HL-60/S4 treated with retinoic acid at 250 ng/mL for 4 days and 3 days (cell line): ENCODE measurements around the gene PDCD2.
"Not testable (repeated sequence)": the region's sequence is repeated elsewhere in the genome, so short reads cannot be mapped to it uniquely, and the experiment has no call there.

Experiments used
- in situ Hi-C: fragments of 300-500 bp; cut with MboI; formaldehyde crosslinking; loops from 2 replicates; pipeline ENCODE4 v1.7.0; 2022; ENCODE audit warnings: low sequenced_read_pairs

Gene PDCD2

GRCh38 chr6:170584181-170584953 lies at the start of gene PDCD2:
TSS of gene PDCD2 (minus strand) at chr6:170584637. CDS start at chr6:170584581, 56 bp downstream.
- in situ Hi-C loops: no loop called here

DNA sequence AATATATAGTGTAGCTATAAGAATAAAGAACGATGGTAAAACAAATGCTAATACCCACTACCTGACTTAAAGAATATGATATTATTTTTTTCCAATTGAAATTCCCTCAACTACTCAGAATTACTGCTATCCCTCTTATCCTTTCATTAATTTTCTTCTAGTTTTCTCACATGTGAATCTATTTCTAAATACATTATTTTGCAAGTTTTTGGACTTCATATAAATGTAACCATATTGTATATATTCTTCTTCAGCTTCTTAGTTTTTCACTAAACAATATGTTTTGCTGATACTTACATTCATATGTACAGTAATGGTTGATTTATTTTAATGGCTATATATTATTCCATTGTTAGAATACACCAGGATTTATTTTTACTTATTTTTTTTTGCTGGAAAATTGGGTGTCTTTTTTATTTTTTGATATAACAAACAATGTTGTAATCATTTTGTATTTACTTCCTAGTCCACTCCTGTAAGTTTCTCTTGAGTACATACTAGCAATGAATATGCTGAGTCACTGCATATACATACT lies 31.6 kb upstream of the PDCD2 start:
- in situ Hi-C loops: not testable (repeated sequence)

GRCh38 chr6:170612256-170612804 lies 27.9 kb upstream of the PDCD2 start:
- in situ Hi-C loops: not testable (repeated sequence)

- in situ Hi-C loops: not testable (repeated sequence)
Measured at GRCh38 chr6:170609225-170609624, 24.8 kb upstream of the PDCD2 start.

- in situ Hi-C loops: no loop called here
Measured at GRCh38 chr6:170605574-170606259, 21.3 kb upstream of the PDCD2 start.

DNA sequence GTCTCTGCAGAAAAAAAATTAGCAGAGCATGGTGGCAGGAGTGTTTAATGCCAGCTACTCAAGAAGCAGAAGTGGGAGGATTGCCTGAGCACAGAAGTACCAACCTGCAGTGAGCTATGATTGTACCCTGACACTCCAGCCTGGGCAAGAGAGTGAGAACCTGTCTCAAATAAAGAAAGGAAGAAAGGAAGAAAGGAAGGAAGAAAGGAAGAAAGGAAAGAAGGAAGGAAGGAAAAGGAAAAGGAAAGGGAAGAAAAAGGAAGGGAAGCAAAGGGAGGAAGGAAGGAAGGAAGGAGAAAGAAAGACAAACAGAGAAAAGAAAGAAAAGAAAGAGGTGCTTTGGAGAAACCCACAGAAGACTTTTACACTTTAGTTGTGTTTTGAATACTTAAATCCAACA lies 12.8 kb upstream of the PDCD2 start:
- in situ Hi-C loops: no loop called here

DNA sequence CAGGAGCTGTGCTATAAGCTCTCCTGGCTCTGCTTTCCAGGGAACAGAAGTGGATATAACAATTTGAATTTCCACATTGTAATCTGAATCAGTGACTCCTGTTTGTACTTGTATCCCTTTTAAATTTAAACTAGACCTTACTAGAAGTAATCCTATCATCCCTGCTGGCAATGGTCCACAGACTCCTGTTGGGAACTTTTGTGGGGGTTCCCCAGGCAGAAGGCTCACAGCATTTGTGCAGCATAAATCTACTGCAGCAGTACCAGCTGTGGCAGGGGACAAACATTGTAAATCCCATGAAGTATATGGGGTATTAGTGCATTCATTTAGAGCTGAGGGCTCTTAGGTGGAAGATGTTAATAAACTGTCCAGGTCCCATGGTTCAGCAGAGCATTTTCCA lies 12.0 kb upstream of the PDCD2 start:
- in situ Hi-C loops: no loop called here

- in situ Hi-C loops: no loop called here
Measured at GRCh38 chr6:170590725-170591124, 6.3 kb upstream of the PDCD2 start.

DNA sequence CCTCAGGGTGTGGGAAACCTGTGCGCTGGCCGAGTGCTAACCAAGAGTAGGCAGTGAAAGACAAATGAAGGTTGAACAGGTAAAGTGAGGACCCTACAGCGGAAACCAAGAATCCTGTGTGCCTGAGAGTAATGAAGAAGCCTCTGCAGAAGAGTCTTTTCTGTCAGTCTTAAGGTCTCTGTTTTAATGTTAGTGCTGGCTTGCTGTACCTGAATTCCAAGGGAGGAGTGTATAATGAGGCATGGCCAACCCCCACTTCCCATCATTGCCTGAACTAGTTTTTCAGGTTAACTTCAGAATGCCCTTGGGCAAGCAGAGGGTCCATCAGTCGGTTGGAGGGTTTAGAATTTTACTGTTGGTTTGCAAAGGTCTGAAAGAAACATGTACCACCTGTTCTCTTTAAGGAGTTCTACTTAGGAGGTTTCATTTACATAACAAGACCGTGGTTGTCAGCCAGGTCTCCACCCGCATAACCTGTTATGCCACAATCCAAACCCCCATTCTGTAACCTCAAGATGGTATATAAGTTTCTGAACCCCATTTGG lies 589 bp upstream of the PDCD2 start:
- in situ Hi-C loops: no loop called here

GRCh38 chr6:170583756-170584180 lies 669 bp downstream of the PDCD2 start:
- in situ Hi-C loops: no loop called here

- in situ Hi-C loops: no loop called here
Measured at GRCh38 chr6:170578909-170579308, 5.5 kb downstream of the PDCD2 start.

DNA sequence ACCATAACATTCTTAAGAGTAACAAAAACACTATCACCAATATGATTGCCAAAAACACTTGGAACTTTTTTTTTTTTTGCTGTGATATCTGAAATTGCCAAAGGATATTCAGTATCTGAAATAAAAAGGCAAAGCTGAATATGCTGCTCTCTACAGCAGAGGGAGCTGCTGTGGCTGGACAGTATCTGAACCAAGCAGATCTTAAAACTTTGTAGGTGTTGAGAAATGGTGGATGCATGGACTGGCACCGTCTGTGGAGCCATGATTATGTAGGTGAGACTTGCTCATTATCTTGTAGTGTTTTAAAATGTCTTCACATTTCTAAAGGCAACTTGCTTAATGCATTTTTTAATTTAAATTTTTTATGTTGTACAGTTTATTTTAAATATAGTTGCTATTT lies 9.2 kb downstream of the PDCD2 start:
- in situ Hi-C loops: no loop called here

DNA sequence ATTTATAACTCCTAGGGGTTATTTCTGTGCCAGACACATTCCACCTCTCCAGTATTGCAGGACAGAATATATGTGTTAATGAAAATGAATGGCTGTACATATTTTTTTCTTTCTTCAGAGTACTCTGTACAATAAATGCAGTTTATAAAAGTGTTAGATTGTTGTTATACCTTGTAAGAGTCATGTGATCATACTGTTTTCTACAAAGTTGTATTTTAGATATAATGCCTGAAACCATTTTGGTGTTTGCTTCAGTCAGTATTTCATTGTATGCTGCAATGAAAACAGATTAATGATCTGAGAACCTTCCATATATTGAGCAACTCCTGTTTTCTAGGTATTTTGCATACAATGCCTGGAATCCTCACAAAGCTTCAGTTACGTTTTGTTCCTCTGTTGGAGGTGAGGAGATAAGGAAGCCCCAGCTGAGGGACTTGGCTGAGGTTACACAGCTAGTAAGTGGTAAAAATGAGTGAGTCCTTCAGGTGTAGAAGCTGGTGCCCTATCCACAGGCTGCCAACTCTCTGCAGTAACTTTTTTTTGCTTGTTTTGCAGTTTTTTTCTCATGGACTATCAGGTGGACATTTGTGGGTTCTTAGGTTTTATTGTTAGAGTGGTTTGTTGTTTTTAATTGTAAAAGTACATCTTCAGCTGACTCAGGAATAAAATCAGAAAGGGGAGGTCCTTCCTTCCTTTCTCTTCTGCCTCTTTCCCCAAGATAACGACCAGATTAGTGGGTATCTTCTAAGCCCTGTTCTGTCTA lies 11.6 kb downstream of the PDCD2 start:
- in situ Hi-C loops: no loop called here

GRCh38 chr6:170564936-170565530 lies 19.4 kb downstream of the PDCD2 start:
- in situ Hi-C loops: no loop called here

DNA sequence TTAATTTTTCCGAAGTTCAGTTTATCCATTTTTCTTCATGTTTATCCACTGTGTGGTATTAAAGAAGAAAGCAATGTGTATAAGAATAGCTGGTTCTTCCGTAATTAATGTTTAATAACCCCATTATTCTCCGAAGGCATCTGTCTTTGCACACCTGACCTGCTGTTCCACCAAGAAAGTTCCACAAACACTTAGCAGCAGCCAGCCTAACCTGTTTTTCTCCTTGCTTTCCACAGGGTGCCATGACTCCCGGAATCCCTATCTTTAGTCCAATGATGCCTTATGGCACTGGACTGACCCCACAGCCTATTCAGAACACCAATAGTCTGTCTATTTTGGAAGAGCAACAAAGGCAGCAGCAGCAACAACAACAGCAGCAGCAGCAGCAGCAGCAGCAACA lies 22.9 kb downstream of the PDCD2 start:
- in situ Hi-C loops: no loop called here

DNA sequence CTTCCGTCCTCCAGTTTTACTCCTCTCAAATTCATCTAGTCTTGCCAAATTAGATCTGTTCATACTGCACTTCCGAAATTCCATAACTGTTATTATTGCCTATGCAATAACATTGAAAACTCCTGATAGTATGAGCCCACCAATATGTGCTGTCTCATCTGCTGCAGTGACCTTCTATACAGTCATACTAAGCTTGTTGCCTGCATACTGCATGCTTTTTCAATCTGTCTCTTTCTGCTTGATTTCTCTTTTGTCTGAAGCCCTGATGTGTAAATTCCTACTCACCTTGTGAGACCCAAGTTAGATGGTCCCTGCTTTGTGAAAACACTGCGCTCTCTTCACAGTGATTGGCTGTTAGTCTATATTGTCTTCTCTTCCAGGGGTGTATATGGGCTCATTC lies 29.1 kb downstream of the PDCD2 start:
- in situ Hi-C loops: no loop called here

DNA sequence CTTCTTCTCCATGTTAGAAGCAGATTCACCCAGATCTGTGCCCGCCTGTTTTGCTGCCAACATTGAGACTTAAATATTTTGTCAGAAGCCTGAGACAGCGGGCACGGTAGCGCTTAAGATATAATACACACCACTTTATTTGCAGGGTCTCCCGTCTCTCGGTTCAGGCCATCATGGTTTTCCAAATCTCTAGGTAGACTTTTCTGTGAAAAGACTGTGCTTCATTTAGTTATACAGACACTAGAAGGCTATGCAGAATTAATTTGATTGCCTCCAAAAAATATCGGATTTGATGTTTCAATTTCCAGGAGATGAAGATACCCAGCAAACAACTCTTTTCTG lies 29.7 kb downstream of the PDCD2 start:
- in situ Hi-C loops: no loop called here

GRCh38 chr6:170554013-170554795 lies 30.2 kb downstream of the PDCD2 start, which contains the start of gene TBP:
TSS of gene TBP (plus strand) at chr6:170554369. CDS start at chr6:170557030, 2,661 bp downstream.
- in situ Hi-C loops: no loop called here

DNA sequence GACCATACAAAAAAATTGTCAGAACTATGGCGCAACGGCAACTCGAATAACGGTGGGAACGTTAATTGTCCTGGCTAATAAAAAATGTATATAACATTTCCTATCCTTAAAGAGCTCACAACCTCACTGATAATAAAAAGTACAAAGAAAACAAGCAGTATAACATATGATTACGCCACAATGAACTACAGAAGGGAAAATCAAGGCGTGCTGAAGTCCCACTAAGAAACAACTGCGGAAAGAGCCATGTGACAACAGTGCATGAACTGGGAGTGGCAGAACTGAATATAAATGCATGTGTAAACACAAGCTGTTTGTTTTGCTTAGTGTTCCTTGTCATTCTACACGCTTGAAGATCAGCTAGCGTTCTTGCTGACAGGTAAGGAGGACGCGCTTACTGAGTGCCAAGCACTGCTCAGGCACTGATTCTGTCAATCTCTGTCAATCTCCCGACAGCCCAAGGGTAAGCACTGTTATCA lies 30.9 kb downstream of the PDCD2 start:
- in situ Hi-C loops: no loop called here
